Colonic mucosa (tissue), 4 donors: ENCODE measurements around the gene UNC5C. TPM values are rescaled to one million over a fixed set of nuclear protein-coding genes. Genes with fewer than 3 reads are reported as not detected.

Source experiments
- DNase-seq: peaks from one replicate; pipeline ENCODE4 v3.0.0-alpha.2; 2020
- H3K27ac ChIP-seq: fragments of 200-600 bp; one replicate; pipeline ENCODE4 v1.8.0; 2021
- H3K27me3 ChIP-seq: fragments of 200-600 bp; one replicate; pipeline ENCODE4 v1.8.0; 2021
- H3K36me3 ChIP-seq: fragments of 200-600 bp; one replicate; pipeline ENCODE4 v1.8.0; 2021
- H3K4me1 ChIP-seq: fragments of 200-600 bp; one replicate; pipeline ENCODE4 v1.8.0; 2021; ENCODE audit warnings: mild to moderate bottlenecking
- H3K4me3 ChIP-seq: fragments of 200-600 bp; one replicate; pipeline ENCODE4 v1.8.0; 2021
- H3K9ac ChIP-seq, 2 donors: one replicate each; pipeline ENCODE4 v1.7.0; 2013; ENCODE audit warnings: control low read depth in 2 of 2, low read depth in 2 of 2, low read length in 2 of 2
- H3K9me3 ChIP-seq: fragments of 200-600 bp; one replicate; pipeline ENCODE4 v1.8.0; 2021
- CTCF ChIP-seq: fragments of 200-600 bp; IDR thresholded peaks from one replicate; pipeline ENCODE4 v1.8.0; 2022; ENCODE audit warnings: antibody characterized with exemption, mild to moderate bottlenecking
- intact Hi-C: fragments of 100-400 bp; cut with DNase I; formaldehyde crosslinking; loops from one replicate; pipeline ENCODE4 v1.14.1; 2022
- total RNA-seq, 2 donors: library from RNA; stranded (reverse); fragmentation: NEBNext Ultra II Directional in 1 of 2; extraction: Animal tissue kit (Norgen Biotek cat#: 25700) in 1 of 2; gene quantifications; one replicate each; pipeline ENCODE4 v1.2.1, GENCODE V29; 2021
- donor health status: healthy.
- donor health status: DM: no; HTN: no; CAD: no.
- donor health status: DM: no; HTN: no; CAD: no.

UNC5C gene
- total RNA-seq, 2 donors from 2014 or later = 3.9 to 4.2 TPM

GRCh38 chr4:95457353-95457752, 91.4 kb downstream of the UNC5C start:
- H3K27me3 ChIP-seq = no peaks in the 10 kb centered on the region
- H3K4me1 ChIP-seq = no peaks in the 10 kb centered on the region
- no peak for DNase-seq
- no peak overlapping the region for H3K9ac ChIP-seq
- H3K4me3 ChIP-seq = no peak overlapping the region
- no peak overlapping the region for H3K27ac ChIP-seq
- no peaks in the 10 kb centered on the region for H3K9me3 ChIP-seq
- H3K36me3 ChIP-seq = no peaks in the 10 kb centered on the region
- TF ChIP-seq CTCF = no peak
- intact Hi-C loops = no loop called here

GRCh38 chr4:95450294-95450693, 98.5 kb downstream of the UNC5C start:
- no peaks in the 10 kb centered on the region for H3K9me3 ChIP-seq
- TF ChIP-seq CTCF = no peak
- H3K27ac ChIP-seq = no peak overlapping the region
- no peak overlapping the region for H3K4me3 ChIP-seq
- H3K27me3 ChIP-seq = no peaks in the 10 kb centered on the region
- intact Hi-C loops = no loop called here
- H3K36me3 ChIP-seq = no peaks in the 10 kb centered on the region
- H3K9ac ChIP-seq = no peak overlapping the region
- DNase-seq = no peak
- H3K4me1 ChIP-seq = no peaks in the 10 kb centered on the region

- Histone ChIP-seq H3K4me1 (no peaks in the 10 kb centered on the region), H3K9me3 (no peaks in the 10 kb centered on the region), H3K27me3 (no peaks in the 10 kb centered on the region), H3K4me3 (no peak overlapping the region), H3K36me3 (no peaks in the 10 kb centered on the region), H3K27ac (no peak overlapping the region), H3K9ac (no peak overlapping the region)
- no peak for TF ChIP-seq CTCF
- intact Hi-C loops = no loop called here
- DNase-seq = no peak
These were observed 102.6 kb downstream of the UNC5C start for GRCh38 chr4:95446173-95446572.

- no peak for DNase-seq
- no peak overlapping the region for H3K9ac ChIP-seq
- intact Hi-C loops = no loop called here
- no peak overlapping the region for H3K27ac ChIP-seq
- no peaks in the 10 kb centered on the region for H3K36me3 ChIP-seq
- H3K27me3 ChIP-seq = no peaks in the 10 kb centered on the region
- no peaks in the 10 kb centered on the region for H3K9me3 ChIP-seq
- H3K4me3 ChIP-seq = no peak overlapping the region
- no peaks in the 10 kb centered on the region for H3K4me1 ChIP-seq
- TF ChIP-seq CTCF = no peak
These were observed 103.5 kb downstream of the UNC5C start for GRCh38 chr4:95445251-95445650.

GRCh38 chr4:95444812-95445211, 104.0 kb downstream of the UNC5C start:
- intact Hi-C loops = no loop called here
- Histone ChIP-seq H3K9me3 (no peaks in the 10 kb centered on the region), H3K27ac (no peak overlapping the region), H3K9ac (no peak overlapping the region), H3K4me1 (no peaks in the 10 kb centered on the region), H3K4me3 (no peak overlapping the region), H3K36me3 (no peaks in the 10 kb centered on the region), H3K27me3 (no peaks in the 10 kb centered on the region)
- no peak for TF ChIP-seq CTCF
- DNase-seq = no peak

- H3K4me1 ChIP-seq = no peaks in the 10 kb centered on the region
- intact Hi-C loops = no loop called here
- no peaks in the 10 kb centered on the region for H3K36me3 ChIP-seq
- H3K4me3 ChIP-seq = no peak overlapping the region
- no peak for DNase-seq
- no peak overlapping the region for H3K27ac ChIP-seq
- no peak for TF ChIP-seq CTCF
- H3K27me3 ChIP-seq = no peaks in the 10 kb centered on the region
- H3K9ac ChIP-seq = no peak overlapping the region
- no peaks in the 10 kb centered on the region for H3K9me3 ChIP-seq
These were observed 108.9 kb downstream of the UNC5C start for GRCh38 chr4:95439896-95440295.
